Stimulated activated CD8-positive, alpha-beta memory T cell treated with anti-CD3 and anti-CD28 coated beads, Interleukin-4, amount 100 ng/mL, for 1 hour (primary cell): Measurements from ENCODE around the gene SLC44A5.
"Not testable (repeated sequence)": the region's sequence is repeated elsewhere in the genome, so short reads cannot be mapped to it uniquely, and the experiment has no call there.

Source experiments
- DNase-seq, 2 donors: peaks; one replicate each; pipeline ENCODE4 v3.0.0-alpha.2; 2020; ENCODE audit warnings: low read depth in 2 of 2, low spot score in 1 of 2

SLC44A5 gene

GRCh38 chr1:75202751-75203150 is 408.2 kb downstream of the SLC44A5 start:
- DNase-seq = no peak

GRCh38 chr1:75198761-75199160 is 412.2 kb downstream of the SLC44A5 start:
- no peak for DNase-seq

GRCh38 chr1:75198163-75198562 is 412.8 kb downstream of the SLC44A5 start:
- DNase-seq = no peak

GRCh38 chr1:75188892-75189291 is 422.0 kb downstream of the SLC44A5 start:
- no peak for DNase-seq

GRCh38 chr1:75181214-75181955 is 429.5 kb downstream of the SLC44A5 start:
- DNase-seq = not testable (repeated sequence)

- no peak for DNase-seq
These were observed 436.7 kb downstream of the SLC44A5 start for GRCh38 chr1:75174031-75174760.

- DNase-seq = no peak
These were observed 438.4 kb downstream of the SLC44A5 start for GRCh38 chr1:75172556-75172955.

GRCh38 chr1:75171876-75172275 is 439.0 kb downstream of the SLC44A5 start:
- DNase-seq = no peak

GRCh38 chr1:75170981-75171380 is 439.9 kb downstream of the SLC44A5 start:
- DNase-seq = no peak

GRCh38 chr1:75170011-75170410 is 440.9 kb downstream of the SLC44A5 start:
- no peak for DNase-seq

GRCh38 chr1:75166821-75167220 is 444.1 kb downstream of the SLC44A5 start:
- DNase-seq = no peak

- no peak for DNase-seq
These were observed 445.6 kb downstream of the SLC44A5 start for GRCh38 chr1:75165264-75165663.

GRCh38 chr1:75159154-75159553 is 451.8 kb downstream of the SLC44A5 start:
- DNase-seq = no peak
